Astrocyte (in vitro differentiated cells and primary cell): ENCODE results near the gene FGF23.

Source experiments
- CTCF ChIP-seq: IDR thresholded peaks from 2 replicates; pipeline ENCODE4 v1.5.1; 2011; ENCODE audit warnings: low read depth, mild to moderate bottlenecking, inconsistent platforms, low read length, moderate library complexity; ENCODE audit not compliant: insufficient read depth
- EZH2 ChIP-seq: IDR thresholded peaks from 2 replicates; pipeline ENCODE4 v1.6.1; 2012; ENCODE audit warnings: mild to moderate bottlenecking, low read length, inconsistent platforms; ENCODE audit not compliant: insufficient read depth

DNA sequence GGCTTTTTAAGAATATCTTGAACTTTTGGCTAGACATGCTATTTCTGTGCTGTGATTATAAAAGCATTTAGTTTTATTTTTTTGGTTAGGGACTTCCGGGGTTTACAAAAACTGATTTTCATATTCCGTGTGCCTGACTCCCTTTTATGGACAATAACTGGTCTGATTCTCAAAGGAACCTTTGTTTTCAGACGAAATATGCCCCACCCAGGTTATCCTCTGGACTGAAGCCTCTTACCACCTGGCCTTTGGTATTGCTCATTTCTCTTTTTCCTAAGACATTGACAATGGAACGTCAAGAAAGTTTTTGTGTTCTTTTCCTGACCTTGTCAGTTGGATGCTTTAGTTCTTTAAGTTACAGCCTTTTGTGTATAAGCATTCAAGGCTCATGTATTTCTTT is 47.7 kb downstream of the FGF23 start:
- no peak for TF ChIP-seq EZH2
- no peak for TF ChIP-seq CTCF
